NCI-H146 treated with DMSO at 0.1 percent for 48 hours (cell line): ENCODE results near the gene ZNF32.
"Not testable (repeated sequence)": the region's sequence is repeated elsewhere in the genome, so short reads cannot be mapped to it uniquely, and the experiment has no call there.

Experiments used
- DNase-seq: peaks from one replicate; lab custom pipeline; 2025; ENCODE audit not compliant: unreplicated experiment; lab: John Stamatoyannopoulos, UW

ZNF32 gene

GRCh38 chr10:43640603-43641002 is 8.1 kb downstream of the ZNF32 start:
- no peak for DNase-seq

- DNase-seq, result not testable (repeated sequence)
Observed at GRCh38 chr10:43635816-43636215, 12.9 kb downstream of the ZNF32 start.

- DNase-seq, result no peak
Observed at GRCh38 chr10:43628956-43629355, 19.7 kb downstream of the ZNF32 start.

- no peak for DNase-seq
Observed at GRCh38 chr10:43627942-43628341, 20.7 kb downstream of the ZNF32 start.

GRCh38 chr10:43623351-43623750 is 25.3 kb downstream of the ZNF32 start:
- no peak for DNase-seq

GRCh38 chr10:43622038-43622437 is 26.6 kb downstream of the ZNF32 start:
- DNase-seq, result no peak

GRCh38 chr10:43619368-43619767 is 29.3 kb downstream of the ZNF32 start:
- no peak for DNase-seq

GRCh38 chr10:43616697-43617370 is 31.8 kb downstream of the ZNF32 start:
- DNase-seq, result no peak

GRCh38 chr10:43610636-43611035 is 38.0 kb downstream of the ZNF32 start:
- DNase-seq, result no peak

GRCh38 chr10:43607199-43607573 is 41.5 kb downstream of the ZNF32 start:
- no peak for DNase-seq

- peak; percentile 69 for DNase-seq
Observed at GRCh38 chr10:43606323-43607198, 42.1 kb downstream of the ZNF32 start, which contains the start of gene ZNF485. TSS of gene ZNF485 (plus strand) at chr10:43606438. CDS start at chr10:43607051, 613 bp downstream.

GRCh38 chr10:43605850-43606322 is 42.8 kb downstream of the ZNF32 start:
- DNase-seq, result no peak

- not testable (repeated sequence) for DNase-seq
Observed at GRCh38 chr10:43601576-43601975, 47.1 kb downstream of the ZNF32 start.

- DNase-seq, result no peak
Observed at GRCh38 chr10:43599333-43599732, 49.3 kb downstream of the ZNF32 start.

GRCh38 chr10:43598446-43598845 is 50.2 kb downstream of the ZNF32 start:
- no peak for DNase-seq

- DNase-seq, result no peak
Observed at GRCh38 chr10:43596546-43596945, 52.1 kb downstream of the ZNF32 start.

GRCh38 chr10:43595739-43596298 is 52.9 kb downstream of the ZNF32 start:
- no peak for DNase-seq

- no peak for DNase-seq
Observed at GRCh38 chr10:43594944-43595589, 53.6 kb downstream of the ZNF32 start.
